Activated CD4-positive, alpha-beta T cell treated with anti-CD3 and anti-CD28 coated beads, Interleukin-2, amount 50 U/mL, for 48 hours (primary cell): ENCODE data around the gene RAPGEF6.

Experiments
- DNase-seq, 2 experiments: peaks; one replicate each; pipeline ENCODE4 v3.0.0-alpha.2; 2020

Gene RAPGEF6

DNA sequence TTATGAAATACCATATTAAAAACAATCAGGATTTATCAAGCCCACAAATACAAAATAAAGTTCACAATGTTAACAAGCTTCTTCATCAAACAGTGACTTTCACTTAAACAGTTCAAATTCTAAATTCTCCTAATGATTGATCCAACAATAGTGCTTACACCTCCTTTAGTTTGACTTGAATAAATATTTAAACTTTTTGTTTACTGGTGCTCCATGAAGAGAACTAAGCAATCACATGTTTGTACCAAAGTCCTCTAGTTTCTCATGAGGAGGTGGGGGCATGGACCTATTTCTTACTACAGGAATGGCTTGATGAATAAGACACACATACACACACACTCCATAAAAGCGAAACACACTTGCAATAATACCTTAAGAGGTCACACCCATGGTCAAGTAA, 95.8 kb downstream of the RAPGEF6 start:
- no peak for DNase-seq

- no peak for DNase-seq
These were observed 96.8 kb downstream of the RAPGEF6 start for GRCh38 chr5:131538177-131538593.

- no peak for DNase-seq
These were observed 98.1 kb downstream of the RAPGEF6 start for GRCh38 chr5:131536850-131537448.

DNA sequence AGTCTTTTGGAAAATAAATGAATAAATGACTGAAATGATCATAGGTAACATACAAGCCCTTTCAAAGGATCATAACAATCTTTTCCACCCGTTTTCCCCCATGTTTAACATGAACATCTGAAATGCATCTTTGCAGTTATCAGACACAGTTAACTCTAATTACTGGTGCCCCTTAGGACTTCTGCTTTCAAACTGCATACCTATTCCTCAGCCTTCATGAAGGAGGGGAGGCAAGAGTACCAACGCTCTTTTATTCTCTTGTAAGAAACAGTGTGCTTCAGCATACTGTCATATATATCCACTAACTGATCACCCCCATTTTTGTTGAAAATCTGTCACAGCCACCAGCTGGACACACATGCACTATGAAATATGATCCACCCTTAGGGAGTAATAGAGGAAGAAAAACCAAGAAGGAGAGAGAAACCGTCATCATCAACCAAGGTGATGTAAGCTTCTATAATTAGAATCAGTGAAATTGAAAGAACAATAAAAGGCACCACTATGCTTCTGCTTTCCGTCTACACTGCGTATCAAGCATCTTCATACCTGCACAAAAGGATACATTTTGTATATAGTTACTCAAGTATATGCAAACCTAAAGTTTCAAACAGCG, 98.7 kb downstream of the RAPGEF6 start:
- no peak for DNase-seq

- no peak for DNase-seq
These were observed 100.1 kb downstream of the RAPGEF6 start for GRCh38 chr5:131534974-131535373.

DNA sequence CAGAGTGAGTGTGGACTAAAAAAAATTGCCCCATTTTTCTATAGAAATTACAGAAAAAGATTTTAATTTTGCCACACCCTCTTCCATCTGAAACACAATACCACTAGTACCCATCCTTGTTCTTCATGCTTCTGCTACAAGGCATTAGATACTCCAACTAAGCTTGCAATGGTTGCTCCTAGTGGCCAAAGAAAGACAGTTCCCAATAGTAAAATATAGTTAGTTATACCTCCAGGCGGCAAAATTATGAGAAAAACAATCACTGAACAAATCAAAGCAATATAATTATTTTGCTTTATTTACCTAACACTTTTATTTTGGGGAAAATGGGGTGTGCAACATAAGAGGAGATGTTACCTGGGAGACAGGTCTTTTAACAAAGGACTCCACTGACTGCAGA, 101.2 kb downstream of the RAPGEF6 start:
- no peak for DNase-seq

- no peak for DNase-seq
These were observed 102.9 kb downstream of the RAPGEF6 start for GRCh38 chr5:131532031-131532640.

GRCh38 chr5:131530706-131531331, 104.2 kb downstream of the RAPGEF6 start:
- DNase-seq: no peak

DNA sequence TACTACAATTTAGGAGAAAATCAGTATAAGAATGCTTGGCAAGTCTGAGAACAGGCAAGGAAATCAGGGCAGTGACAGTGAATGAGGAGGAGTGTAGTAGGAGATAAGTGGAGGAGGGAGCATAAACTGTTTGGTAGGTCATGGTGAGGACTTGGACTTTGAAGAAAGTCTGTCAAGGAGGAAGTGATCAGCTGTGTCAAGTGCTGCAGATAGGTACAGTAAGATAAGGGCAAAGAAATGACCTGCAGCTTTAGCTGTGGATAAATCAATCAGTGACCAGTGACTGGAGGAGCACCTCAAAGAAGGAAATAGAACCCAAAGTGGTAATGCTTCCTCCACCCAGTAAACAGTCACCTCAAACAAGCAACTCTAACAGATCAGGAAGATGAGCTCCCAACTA, 106.3 kb downstream of the RAPGEF6 start:
- no peak for DNase-seq

DNA sequence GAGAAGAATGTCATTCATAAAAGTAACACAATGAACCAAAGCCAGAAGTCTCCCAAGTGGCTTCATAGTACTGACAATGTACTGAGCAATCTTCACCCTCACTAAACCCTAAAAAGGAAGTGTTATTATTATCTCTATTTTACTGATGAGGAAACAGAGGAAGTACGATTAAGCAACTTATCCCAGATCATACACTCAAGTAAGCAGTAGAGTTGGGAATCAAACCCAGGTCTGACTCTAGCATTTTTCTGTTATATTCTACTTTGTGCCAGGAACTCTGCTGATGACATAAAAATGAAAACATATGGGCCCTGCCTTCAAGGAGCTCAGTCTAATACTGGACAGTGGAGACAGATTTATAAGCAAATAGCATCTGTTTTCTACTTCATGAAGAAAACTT, 109.2 kb downstream of the RAPGEF6 start:
- no peak for DNase-seq

DNA sequence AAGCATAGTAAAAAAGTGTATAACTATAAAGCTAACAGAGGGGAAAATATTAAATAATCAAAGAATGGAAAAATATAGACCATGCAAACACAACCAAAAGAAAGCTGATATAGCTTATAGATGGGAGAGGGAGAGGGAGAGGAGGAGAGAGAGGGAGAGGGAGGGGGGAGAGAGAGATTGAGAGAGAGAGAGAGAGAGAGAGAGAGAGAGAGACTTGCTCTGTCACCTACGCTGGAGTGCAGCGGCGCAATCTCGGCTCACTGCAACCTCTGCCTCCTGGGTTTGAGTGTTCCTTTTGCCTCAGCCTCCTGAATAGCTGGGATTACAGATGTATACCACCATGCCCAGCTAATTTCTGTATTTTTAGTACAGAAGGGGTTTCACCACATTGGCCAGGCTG, 110.6 kb downstream of the RAPGEF6 start:
- no peak for DNase-seq

- no peak for DNase-seq
These were observed 111.4 kb downstream of the RAPGEF6 start for GRCh38 chr5:131523500-131524185.

DNA sequence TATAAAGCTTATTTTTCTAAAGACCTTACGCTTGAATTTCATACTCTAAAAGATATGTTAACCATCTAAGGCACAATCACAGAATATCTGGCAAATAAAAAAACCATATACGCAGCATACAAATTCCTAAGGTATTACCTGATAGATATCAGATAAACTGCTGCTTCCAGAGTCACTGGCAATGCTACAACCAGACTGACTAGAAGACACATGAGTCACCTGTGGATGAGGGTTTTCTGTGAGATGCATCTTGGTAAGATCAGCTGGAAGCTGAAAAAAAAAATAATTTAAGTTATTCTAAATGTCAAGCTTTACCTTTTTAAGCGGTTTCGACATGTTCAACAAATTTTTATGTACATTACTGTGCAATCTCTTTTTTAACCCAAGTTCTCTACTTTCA, 113.8 kb downstream of the RAPGEF6 start:
- no peak for DNase-seq

DNA sequence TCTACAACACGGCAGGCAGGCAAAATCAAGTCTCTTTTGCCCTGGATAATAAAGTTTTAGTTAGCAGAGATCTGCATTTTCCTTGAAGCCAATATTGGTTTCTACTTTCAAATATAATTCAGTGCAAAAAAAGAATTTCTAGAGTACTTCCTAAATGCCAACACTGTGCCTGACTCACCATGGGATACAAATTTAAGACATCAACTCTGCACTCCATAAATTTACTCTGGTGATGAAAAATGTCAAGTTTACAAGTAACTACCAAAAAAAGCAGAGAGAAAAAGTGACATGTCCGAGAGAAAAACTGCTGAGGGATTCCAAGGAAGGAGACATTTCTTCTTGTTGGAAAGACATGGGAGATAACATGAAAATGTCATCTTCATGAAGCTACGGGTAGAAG, 119.7 kb downstream of the RAPGEF6 start:
- DNase-seq: no peak

GRCh38 chr5:131514316-131515283, 120.4 kb downstream of the RAPGEF6 start:
- no peak for DNase-seq

GRCh38 chr5:131513780-131514179, 121.2 kb downstream of the RAPGEF6 start:
- no peak for DNase-seq

DNA sequence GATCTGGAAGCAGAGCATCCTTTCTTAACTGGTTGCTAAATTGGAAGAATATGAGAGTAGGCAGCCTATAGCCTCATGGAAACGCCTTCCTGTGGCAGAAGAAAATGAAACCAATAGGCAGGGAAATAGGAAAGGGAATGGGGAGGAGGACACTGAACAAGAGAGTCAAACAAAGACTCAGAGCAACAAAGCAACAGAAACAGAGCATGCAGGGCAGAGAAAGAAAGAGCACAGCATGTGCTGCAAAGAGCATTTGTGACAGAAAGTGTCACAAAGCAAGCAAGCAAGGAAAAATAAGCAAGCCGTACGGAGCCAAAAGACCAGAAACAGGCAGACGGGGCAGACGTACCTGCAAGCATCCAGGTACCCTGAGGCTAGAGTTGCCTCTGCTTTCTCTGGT, 123.1 kb downstream of the RAPGEF6 start:
- no peak for DNase-seq

DNA sequence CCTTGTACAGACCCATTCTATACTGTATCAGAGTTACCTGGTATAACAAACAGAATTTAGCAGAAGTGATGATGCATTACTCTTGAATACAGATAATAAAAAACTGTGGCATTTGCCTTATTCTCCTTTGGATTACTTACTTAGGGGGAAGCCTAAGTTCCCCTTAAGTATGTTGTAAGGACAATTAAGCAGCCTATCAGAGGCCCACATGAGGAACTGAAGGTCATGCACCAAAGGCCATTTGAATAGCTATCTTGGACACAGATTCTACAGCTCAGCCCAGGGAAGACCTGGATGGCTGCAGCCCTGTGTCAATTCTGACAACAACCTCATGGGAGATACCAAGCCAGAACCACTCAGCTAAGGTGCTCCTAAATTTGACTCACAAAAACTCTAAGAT, 125.2 kb downstream of the RAPGEF6 start:
- DNase-seq: no peak

DNA sequence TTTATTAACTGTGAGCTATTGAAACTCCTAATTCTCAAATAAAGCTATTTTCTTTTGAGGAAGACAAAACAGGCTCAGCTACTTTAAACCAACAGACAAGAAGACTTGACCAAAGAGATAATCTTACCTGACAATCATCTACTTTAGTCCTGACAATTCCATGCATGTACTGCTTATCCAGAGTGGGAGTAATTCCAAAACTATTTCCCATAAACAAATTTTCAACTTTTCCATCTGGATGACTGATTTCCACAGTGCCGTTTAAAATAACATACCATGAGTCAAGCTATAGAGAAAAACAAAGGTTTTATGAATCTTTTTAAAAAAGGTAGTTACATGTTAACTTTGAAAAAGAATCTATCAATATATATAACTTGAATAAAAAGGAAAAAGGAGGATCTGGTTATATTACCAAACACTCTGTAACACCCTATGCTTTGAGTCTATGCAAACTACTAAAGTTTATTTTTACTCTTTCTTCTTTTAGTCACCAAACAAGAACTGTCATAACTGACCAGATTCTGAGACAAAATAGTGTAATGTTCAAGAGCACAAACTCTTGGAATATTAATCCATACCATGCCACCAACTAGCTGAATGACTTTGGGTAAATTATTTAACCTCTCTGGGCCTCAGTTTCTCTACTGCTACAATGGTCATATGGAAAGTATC, 129.7 kb downstream of the RAPGEF6 start:
- no peak for DNase-seq

DNA sequence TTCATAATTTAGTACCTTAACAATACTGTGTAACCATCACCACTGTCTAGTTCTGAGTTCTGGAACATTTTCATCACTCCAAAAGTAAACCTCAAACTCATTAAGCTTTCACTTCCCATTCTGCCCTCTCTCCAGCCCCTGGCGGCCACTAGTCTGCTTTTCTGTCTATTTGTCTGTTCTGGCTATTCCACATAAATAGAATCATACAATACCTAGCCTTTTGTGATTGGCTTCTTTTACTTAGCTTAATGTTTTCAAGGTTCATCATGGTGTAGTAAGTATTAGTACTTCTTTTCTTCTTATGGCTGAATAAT, 138.7 kb downstream of the RAPGEF6 start:
- no peak for DNase-seq

DNA sequence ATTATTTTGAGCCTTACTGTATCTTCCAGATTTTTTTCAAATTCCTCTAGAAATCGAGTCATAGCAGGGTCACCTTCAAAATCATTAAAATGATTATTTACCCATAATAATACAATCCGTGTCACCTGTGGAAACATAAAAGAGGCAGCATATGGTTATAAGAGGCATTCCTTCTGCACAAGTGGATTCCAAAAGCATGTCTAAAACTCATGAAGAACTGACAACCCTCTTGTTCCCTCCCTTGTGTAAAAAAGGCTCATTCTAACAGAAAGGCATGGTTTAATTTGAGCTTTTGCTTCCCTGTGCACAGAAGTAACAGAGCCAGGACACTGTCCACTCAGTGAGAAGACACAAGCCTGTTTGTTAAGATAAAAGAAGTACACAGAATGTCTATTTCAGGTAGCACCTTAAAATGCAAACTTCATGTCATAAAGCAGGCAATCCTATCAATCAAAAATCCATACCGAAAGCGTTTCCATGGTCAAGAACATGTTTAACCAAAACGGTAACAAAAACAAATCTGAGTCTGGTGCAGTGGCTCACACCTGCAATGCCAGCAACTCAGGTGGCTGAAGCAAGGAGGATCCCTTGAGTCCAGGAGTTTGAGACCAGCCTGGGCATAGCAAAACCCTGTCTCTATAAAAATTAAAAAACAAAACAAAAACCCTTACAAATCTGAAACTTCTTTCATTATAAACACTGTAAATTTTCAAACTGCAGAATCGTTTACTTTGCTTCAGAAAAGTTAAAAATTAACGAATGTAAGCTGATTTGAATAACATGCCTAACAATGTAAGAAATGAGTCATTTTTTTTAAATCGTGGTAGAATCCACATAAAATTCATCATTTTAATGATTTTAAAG, 139.3 kb downstream of the RAPGEF6 start:
- DNase-seq: no peak
